ENCODE data around the gene RSAD2.
"Not testable (repeated sequence)": the region's sequence is repeated elsewhere in the genome, so short reads cannot be mapped to it uniquely, and the experiment has no call there.

Gene RSAD2

DNA sequence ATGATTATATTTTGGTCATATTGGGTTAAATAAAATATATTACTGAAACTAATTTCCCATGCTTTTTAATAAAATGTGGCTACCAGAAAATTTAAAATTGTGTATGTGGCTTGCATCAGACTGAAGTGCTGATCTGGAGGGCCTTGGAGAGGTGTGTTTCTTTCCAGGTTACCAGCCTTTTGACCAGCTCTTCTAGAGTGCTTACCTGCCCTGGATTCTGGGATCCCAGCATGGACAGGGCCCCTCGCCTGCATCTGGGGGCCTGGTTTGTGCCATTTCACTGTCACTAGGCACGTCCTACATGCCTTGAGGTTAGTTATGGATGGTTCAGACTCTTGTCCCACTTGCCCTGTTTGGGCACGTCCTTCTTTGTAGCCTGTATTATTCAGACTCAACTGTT lies 50.2 kb downstream of the RSAD2 start:
- no peaks in the 10 kb centered on the region for H3K36me3 Mint-ChIP-seq (ENCODE audit: insufficient read depth)
- ATAC-seq (replicated peaks) (no peak), DNase-seq (no peak)
- H3K4me3 Mint-ChIP-seq: no peak overlapping the region
- peaks cover 63 to 71% of the 10 kb centered on the region in 2 donors for H3K4me1 Mint-ChIP-seq (ENCODE audit: low read depth in 2 of 2)
- H3K27me3 Mint-ChIP-seq: no peaks in the 10 kb centered on the region
- H3K9me3 Mint-ChIP-seq: no peaks in the 10 kb centered on the region
- H3K27ac Mint-ChIP-seq: no peak overlapping the region

GRCh38 chr2:6928452-6928851 lies 50.9 kb downstream of the RSAD2 start:
- no peak for ATAC-seq (replicated peaks)
- Mint-ChIP-seq H3K4me3 (no peak overlapping the region), H3K9me3 (no peaks in the 10 kb centered on the region), H3K4me1 (ENCODE audit: low read depth in 2 of 2) (peaks cover 61 to 70% of the 10 kb centered on the region in 2 donors), H3K27ac (no peak overlapping the region), H3K27me3 (no peaks in the 10 kb centered on the region), H3K36me3 (ENCODE audit: insufficient read depth) (no peaks in the 10 kb centered on the region)
- DNase-seq: no peak

DNA sequence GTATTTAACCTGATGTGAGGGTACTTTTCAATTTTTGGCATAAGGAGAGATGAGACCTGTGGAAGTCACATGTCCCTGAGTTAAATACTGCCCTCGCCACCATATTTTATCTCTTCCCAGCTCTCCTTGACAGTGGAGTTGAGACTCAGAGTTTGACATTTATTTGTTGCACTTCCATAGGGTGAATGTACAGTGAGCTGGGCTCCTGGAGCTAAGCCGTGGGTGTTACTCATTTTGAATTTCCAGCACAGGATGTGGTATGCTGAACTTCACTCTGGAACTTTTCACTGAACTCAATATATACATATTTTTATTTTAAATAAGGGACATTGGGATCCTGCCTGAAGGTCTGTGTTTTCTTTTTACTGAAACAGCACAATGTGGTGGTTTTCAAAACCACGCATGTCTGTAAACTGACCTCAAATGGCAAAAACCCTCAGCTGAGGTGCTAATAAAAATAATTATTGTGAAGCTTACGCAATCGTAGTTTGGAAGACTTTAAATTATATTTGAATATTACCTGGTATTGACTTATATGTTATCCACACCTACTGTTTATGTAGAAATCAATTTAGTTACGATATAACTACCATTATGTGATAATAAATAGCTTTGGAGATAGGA lies 51.7 kb downstream of the RSAD2 start:
- H3K36me3 Mint-ChIP-seq (ENCODE audit: insufficient read depth): no peaks in the 10 kb centered on the region
- H3K9me3 Mint-ChIP-seq: no peaks in the 10 kb centered on the region
- H3K4me1 Mint-ChIP-seq (ENCODE audit: low read depth in 2 of 2): peaks cover 56 to 65% of the 10 kb centered on the region in 2 donors
- no peak overlapping the region for H3K4me3 Mint-ChIP-seq
- no peaks in the 10 kb centered on the region for H3K27me3 Mint-ChIP-seq
- DNase-seq (no peak), ATAC-seq (replicated peaks) (peak; percentile 19)
- no peak overlapping the region for H3K27ac Mint-ChIP-seq

DNA sequence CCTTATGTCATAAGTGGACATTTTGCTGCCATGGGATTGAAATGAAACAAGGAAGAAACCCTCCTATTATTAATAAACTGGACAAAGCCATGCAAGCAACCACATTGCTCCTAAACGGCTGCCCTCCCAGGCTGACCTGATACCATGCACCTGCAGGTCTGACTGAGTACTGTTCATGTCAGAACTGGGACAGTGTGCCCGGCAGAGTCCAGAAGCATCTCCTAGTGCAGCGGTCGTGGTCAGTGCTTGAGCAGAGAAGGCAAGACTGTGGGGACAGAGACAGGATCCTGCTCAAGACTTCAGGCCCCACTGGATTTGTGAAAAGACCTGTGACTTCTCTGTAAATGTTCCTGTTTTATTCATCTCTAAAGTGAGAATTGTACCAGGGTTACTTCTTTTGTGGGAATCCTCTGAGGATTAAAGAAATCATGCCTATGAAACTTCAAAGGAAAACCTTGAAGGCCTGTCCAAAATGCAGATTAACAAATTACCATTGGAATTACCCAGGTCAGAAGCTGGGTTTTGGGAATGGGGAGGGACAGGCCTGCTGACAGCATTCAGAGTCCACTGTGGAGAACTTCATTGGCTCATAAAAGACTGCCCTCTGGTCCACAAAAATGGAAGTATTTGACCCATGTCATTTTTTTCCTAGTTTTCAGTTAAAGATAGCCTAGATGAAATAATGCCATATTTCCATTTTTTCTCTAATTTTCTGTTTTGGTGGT lies 53.5 kb downstream of the RSAD2 start:
- ATAC-seq (replicated peaks): no peak
- peaks cover 54 to 62% of the 10 kb centered on the region in 2 donors for H3K4me1 Mint-ChIP-seq (ENCODE audit: low read depth in 2 of 2)
- no peaks in the 10 kb centered on the region for H3K9me3 Mint-ChIP-seq
- H3K4me3 Mint-ChIP-seq: no peak overlapping the region
- H3K36me3 Mint-ChIP-seq (ENCODE audit: insufficient read depth): no peaks in the 10 kb centered on the region
- no peak for DNase-seq
- peak overlapping the region in 1 of 2 donors; percentile 65 for H3K27ac Mint-ChIP-seq
- H3K27me3 Mint-ChIP-seq: no peaks in the 10 kb centered on the region

- Mint-ChIP-seq H3K27ac (peak overlapping the region in 1 of 2 donors; percentile 65), H3K36me3 (ENCODE audit: insufficient read depth) (no peaks in the 10 kb centered on the region), H3K27me3 (no peaks in the 10 kb centered on the region), H3K9me3 (no peaks in the 10 kb centered on the region), H3K4me3 (no peak overlapping the region), H3K4me1 (ENCODE audit: low read depth in 2 of 2) (peaks cover 50 to 61% of the 10 kb centered on the region in 2 donors)
- ATAC-seq (replicated peaks): no peak
- DNase-seq: no peak
These were observed 54.2 kb downstream of the RSAD2 start for GRCh38 chr2:6931753-6932152.

GRCh38 chr2:6932206-6932605 lies 54.6 kb downstream of the RSAD2 start:
- no peak for DNase-seq
- no peak overlapping the region for H3K4me3 Mint-ChIP-seq
- no peaks in the 10 kb centered on the region for H3K36me3 Mint-ChIP-seq (ENCODE audit: insufficient read depth)
- ATAC-seq (replicated peaks): no peak
- no peaks in the 10 kb centered on the region for H3K27me3 Mint-ChIP-seq
- no peaks in the 10 kb centered on the region for H3K9me3 Mint-ChIP-seq
- no peak overlapping the region for H3K27ac Mint-ChIP-seq
- H3K4me1 Mint-ChIP-seq (ENCODE audit: low read depth in 2 of 2): peaks cover 47 to 60% of the 10 kb centered on the region in 2 donors

- no peaks in the 10 kb centered on the region for H3K9me3 Mint-ChIP-seq
- peak overlapping the region in 1 of 2 donors; percentile 5 for H3K27ac Mint-ChIP-seq
- H3K36me3 Mint-ChIP-seq (ENCODE audit: insufficient read depth): no peaks in the 10 kb centered on the region
- no peak overlapping the region for H3K4me3 Mint-ChIP-seq
- no peak for ATAC-seq (replicated peaks)
- peaks cover 48 to 65% of the 10 kb centered on the region in 2 donors for H3K4me1 Mint-ChIP-seq (ENCODE audit: low read depth in 2 of 2)
- DNase-seq: no peak
- H3K27me3 Mint-ChIP-seq: no peaks in the 10 kb centered on the region
These were observed 55.3 kb downstream of the RSAD2 start for GRCh38 chr2:6932828-6933227.

GRCh38 chr2:6933911-6934310 lies 56.3 kb downstream of the RSAD2 start:
- no peak overlapping the region for H3K4me3 Mint-ChIP-seq
- H3K27me3 Mint-ChIP-seq: no peaks in the 10 kb centered on the region
- peaks cover 46 to 61% of the 10 kb centered on the region in 2 donors for H3K4me1 Mint-ChIP-seq (ENCODE audit: low read depth in 2 of 2)
- H3K27ac Mint-ChIP-seq: peak overlapping the region in 1 of 2 donors; percentile 14
- H3K36me3 Mint-ChIP-seq (ENCODE audit: insufficient read depth): no peaks in the 10 kb centered on the region
- ATAC-seq (replicated peaks): no peak
- H3K9me3 Mint-ChIP-seq: no peaks in the 10 kb centered on the region
- DNase-seq: no peak

- no peaks in the 10 kb centered on the region for H3K9me3 Mint-ChIP-seq
- DNase-seq (no peak), ATAC-seq (replicated peaks) (no peak)
- no peaks in the 10 kb centered on the region for H3K36me3 Mint-ChIP-seq (ENCODE audit: insufficient read depth)
- no peak overlapping the region for H3K27ac Mint-ChIP-seq
- no peaks in the 10 kb centered on the region for H3K27me3 Mint-ChIP-seq
- no peak overlapping the region for H3K4me3 Mint-ChIP-seq
- H3K4me1 Mint-ChIP-seq (ENCODE audit: low read depth in 2 of 2): peaks cover 42 to 56% of the 10 kb centered on the region in 2 donors
These were observed 56.8 kb downstream of the RSAD2 start for GRCh38 chr2:6934345-6934744.

GRCh38 chr2:6934758-6935651 lies 57.4 kb downstream of the RSAD2 start:
- Mint-ChIP-seq H3K27ac (no peak overlapping the region), H3K36me3 (ENCODE audit: insufficient read depth) (no peaks in the 10 kb centered on the region), H3K27me3 (no peaks in the 10 kb centered on the region), H3K9me3 (no peaks in the 10 kb centered on the region), H3K4me1 (ENCODE audit: low read depth in 2 of 2) (peaks cover 38 to 50% of the 10 kb centered on the region in 2 donors), H3K4me3 (no peak overlapping the region)
- no peak for ATAC-seq (replicated peaks)
- DNase-seq: no peak

- DNase-seq; H3K4me3 Mint-ChIP-seq; H3K9me3 Mint-ChIP-seq; H3K36me3 Mint-ChIP-seq (ENCODE audit: insufficient read depth); H3K27me3 Mint-ChIP-seq; ATAC-seq (replicated peaks); H3K27ac Mint-ChIP-seq: not testable (repeated sequence)
- H3K4me1 Mint-ChIP-seq (ENCODE audit: low read depth in 2 of 2): peaks cover 38 to 48% of the 10 kb centered on the region in 2 donors
These were observed 58.1 kb downstream of the RSAD2 start for GRCh38 chr2:6935652-6936020.

GRCh38 chr2:6937157-6937556 lies 59.6 kb downstream of the RSAD2 start:
- Mint-ChIP-seq H3K4me1 (ENCODE audit: low read depth in 2 of 2) (peaks cover 42 to 51% of the 10 kb centered on the region in 2 donors), H3K27me3 (no peaks in the 10 kb centered on the region), H3K27ac (peak overlapping the region in 1 of 2 donors; percentile 53), H3K4me3 (no peak overlapping the region), H3K36me3 (ENCODE audit: insufficient read depth) (peaks cover 7% of the 10 kb centered on the region), H3K9me3 (no peaks in the 10 kb centered on the region)
- no peak for ATAC-seq (replicated peaks)
- DNase-seq: no peak

DNA sequence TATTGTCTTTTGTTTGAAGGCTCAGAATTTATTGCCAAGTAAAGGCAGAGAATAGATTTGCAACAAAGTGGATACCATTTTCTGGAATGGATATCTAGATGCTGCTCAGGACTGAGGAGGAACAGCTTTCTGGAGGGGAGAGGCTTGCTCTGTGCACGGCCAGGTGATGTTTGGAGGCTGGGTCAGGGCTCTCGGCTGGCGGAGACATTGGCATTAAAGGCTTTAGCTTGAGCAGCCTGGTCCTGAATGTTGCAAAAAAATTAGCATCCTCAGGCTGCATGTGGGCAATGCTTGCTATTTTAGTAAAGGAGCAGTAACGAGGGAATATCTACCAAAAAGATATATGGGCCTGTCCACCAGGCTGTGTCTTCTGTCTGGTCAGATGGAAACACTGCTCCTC lies 60.0 kb downstream of the RSAD2 start:
- Mint-ChIP-seq H3K9me3 (no peaks in the 10 kb centered on the region), H3K36me3 (ENCODE audit: insufficient read depth) (peaks cover 7% of the 10 kb centered on the region), H3K27me3 (no peaks in the 10 kb centered on the region), H3K4me3 (no peak overlapping the region), H3K4me1 (ENCODE audit: low read depth in 2 of 2) (peaks cover 42 to 49% of the 10 kb centered on the region in 2 donors), H3K27ac (peak overlapping the region in 1 of 2 donors; percentile 53)
- ATAC-seq (replicated peaks) (no peak), DNase-seq (no peak)

Data from effector memory CD8-positive, alpha-beta T cell (primary cell).